ENCODE results near the gene TBX6. TPM values are rescaled to one million over a fixed set of nuclear protein-coding genes. Genes with fewer than 3 reads are reported as not detected.

TBX6 gene
- total RNA-seq, 1 donor from 2014 or later, result 2.7 TPM

DNA sequence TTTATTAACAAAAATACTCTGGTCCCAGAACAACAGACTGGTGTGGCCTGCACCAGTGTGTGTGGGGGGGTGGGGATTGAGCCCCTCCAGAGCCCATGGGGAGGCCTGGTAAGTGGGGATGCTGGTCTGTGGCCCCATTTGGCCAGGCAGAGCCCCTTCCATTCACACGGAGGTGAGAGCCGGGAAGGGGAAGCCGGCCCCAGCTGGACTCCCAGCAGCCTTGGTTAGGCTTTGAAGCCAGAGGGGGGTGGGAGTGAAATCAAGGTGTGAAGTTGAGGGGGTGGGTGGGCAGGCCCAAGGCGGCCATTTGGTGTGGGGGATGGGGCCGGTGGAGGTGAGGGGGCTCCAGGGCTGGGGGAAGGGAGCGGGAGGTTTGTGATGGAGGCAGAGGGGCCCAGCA lies 5.9 kb downstream of the TBX6 start:
- Mint-ChIP-seq H3K9me3 (no peaks in the 10 kb centered on the region), H3K36me3 (peaks cover 21% of the 10 kb centered on the region), H3K4me1 (peaks cover 8% of the 10 kb centered on the region), H3K4me3 (no peak overlapping the region), H3K27ac (no peak overlapping the region), H3K27me3 (ENCODE audit: low read depth) (no peaks in the 10 kb centered on the region)
- DNase-seq (ENCODE audit: low spot score in 2 of 2, unreplicated experiment in 2 of 2), result no peak
- TF ChIP-seq, protein P1, sequence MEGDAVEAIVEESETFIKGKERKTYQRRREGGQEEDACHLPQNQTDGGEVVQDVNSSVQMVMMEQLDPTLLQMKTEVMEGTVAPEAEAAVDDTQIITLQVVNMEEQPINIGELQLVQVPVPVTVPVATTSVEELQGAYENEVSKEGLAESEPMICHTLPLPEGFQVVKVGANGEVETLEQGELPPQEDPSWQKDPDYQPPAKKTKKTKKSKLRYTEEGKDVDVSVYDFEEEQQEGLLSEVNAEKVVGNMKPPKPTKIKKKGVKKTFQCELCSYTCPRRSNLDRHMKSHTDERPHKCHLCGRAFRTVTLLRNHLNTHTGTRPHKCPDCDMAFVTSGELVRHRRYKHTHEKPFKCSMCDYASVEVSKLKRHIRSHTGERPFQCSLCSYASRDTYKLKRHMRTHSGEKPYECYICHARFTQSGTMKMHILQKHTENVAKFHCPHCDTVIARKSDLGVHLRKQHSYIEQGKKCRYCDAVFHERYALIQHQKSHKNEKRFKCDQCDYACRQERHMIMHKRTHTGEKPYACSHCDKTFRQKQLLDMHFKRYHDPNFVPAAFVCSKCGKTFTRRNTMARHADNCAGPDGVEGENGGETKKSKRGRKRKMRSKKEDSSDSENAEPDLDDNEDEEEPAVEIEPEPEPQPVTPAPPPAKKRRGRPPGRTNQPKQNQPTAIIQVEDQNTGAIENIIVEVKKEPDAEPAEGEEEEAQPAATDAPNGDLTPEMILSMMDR (IDR thresholded peaks at IDR 0.05; ENCODE audit: unreplicated experiment), result no peak

DNA sequence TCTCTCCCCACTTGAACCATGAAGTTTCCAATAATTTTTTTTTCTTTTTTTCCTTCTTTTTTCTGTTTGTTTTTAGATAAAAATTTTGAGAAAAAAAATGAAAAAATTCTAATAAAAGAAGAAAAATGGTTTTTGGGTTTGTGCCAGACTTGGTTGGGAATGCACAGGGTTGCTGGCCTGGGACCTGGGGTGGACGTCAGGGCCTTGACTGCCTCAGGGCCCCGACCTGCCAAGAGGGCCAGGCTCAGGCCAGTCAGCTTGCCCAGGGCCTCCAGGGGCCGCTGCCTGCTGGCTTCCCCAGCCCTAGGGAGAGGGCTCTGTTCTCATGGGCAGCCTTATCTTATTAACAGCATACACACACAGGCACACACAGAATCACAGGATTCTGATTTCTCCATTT lies 6.5 kb downstream of the TBX6 start:
- no peak overlapping the region for H3K4me3 Mint-ChIP-seq
- H3K27ac Mint-ChIP-seq, result no peak overlapping the region
- H3K27me3 Mint-ChIP-seq (ENCODE audit: low read depth), result no peaks in the 10 kb centered on the region
- peaks cover 4% of the 10 kb centered on the region for H3K4me1 Mint-ChIP-seq
- DNase-seq (ENCODE audit: low spot score in 2 of 2, unreplicated experiment in 2 of 2), result no peak
- H3K9me3 Mint-ChIP-seq, result no peaks in the 10 kb centered on the region
- H3K36me3 Mint-ChIP-seq, result peaks cover 23% of the 10 kb centered on the region
- TF ChIP-seq, protein P1 (IDR thresholded peaks at IDR 0.05; ENCODE audit: unreplicated experiment), result no peak

DNA sequence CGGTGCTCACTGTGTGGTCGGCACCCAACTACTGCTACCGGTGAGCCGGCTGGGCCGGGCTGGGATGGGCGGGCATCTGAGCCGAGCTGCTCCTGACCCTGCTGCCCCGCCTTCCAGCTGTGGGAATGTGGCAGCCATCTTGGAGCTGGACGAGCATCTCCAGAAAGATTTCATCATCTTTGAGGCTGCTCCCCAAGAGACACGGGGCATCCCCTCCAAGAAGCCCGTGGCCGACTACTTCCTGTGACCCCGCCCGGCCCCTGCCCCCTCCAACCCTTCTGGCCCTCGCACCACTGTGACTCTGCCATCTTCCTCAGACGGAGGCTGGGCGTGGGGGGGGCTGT lies 6.9 kb downstream of the TBX6 start:
- Mint-ChIP-seq H3K4me3 (no peak overlapping the region), H3K4me1 (no peaks in the 10 kb centered on the region), H3K27ac (no peak overlapping the region), H3K27me3 (ENCODE audit: low read depth) (no peaks in the 10 kb centered on the region), H3K36me3 (peaks cover 24% of the 10 kb centered on the region), H3K9me3 (no peaks in the 10 kb centered on the region)
- TF ChIP-seq, protein P1 (IDR thresholded peaks at IDR 0.05; ENCODE audit: unreplicated experiment), result no peak
- DNase-seq (ENCODE audit: low spot score in 2 of 2, unreplicated experiment in 2 of 2), result no peak

DNA sequence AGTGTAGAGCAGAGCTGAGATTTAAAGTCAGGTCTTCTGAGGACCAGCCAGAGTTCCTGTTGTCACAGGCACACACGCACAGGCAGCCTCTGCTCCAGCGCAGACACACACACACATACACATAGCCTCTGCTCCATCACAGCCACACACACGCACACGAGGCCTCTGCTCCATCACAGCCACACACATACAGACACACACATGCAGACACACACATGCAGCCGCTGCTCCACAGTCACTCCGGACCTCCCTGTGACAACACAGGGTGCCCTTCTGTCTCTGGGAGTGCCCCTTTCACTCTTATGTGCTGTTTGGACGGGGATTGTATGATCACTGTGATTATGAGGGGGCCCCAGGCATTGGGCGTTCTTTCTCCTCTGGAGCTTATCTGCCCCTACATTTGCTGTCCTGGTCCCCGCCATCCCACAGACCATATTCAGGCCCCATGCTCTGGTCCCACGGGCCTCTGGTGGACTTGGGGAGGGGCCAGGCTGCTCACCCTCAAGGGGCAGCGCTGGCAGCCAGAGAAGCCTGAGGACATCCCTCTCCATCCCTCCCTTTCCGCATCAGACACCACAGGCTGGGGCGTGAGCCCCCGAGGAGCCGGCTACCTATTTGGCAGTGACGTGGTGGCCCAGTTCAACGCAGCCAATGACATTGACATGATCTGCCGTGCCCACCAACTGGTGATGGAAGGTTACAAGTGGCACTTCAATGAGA lies 7.5 kb downstream of the TBX6 start:
- H3K9me3 Mint-ChIP-seq, result no peaks in the 10 kb centered on the region
- no peak overlapping the region for H3K27ac Mint-ChIP-seq
- H3K36me3 Mint-ChIP-seq, result peaks cover 30% of the 10 kb centered on the region
- DNase-seq (ENCODE audit: low spot score in 2 of 2, unreplicated experiment in 2 of 2), result no peak
- TF ChIP-seq, protein P1 (IDR thresholded peaks at IDR 0.05; ENCODE audit: unreplicated experiment), result no peak
- H3K27me3 Mint-ChIP-seq (ENCODE audit: low read depth), result no peaks in the 10 kb centered on the region
- no peaks in the 10 kb centered on the region for H3K4me1 Mint-ChIP-seq
- no peak overlapping the region for H3K4me3 Mint-ChIP-seq

DNA sequence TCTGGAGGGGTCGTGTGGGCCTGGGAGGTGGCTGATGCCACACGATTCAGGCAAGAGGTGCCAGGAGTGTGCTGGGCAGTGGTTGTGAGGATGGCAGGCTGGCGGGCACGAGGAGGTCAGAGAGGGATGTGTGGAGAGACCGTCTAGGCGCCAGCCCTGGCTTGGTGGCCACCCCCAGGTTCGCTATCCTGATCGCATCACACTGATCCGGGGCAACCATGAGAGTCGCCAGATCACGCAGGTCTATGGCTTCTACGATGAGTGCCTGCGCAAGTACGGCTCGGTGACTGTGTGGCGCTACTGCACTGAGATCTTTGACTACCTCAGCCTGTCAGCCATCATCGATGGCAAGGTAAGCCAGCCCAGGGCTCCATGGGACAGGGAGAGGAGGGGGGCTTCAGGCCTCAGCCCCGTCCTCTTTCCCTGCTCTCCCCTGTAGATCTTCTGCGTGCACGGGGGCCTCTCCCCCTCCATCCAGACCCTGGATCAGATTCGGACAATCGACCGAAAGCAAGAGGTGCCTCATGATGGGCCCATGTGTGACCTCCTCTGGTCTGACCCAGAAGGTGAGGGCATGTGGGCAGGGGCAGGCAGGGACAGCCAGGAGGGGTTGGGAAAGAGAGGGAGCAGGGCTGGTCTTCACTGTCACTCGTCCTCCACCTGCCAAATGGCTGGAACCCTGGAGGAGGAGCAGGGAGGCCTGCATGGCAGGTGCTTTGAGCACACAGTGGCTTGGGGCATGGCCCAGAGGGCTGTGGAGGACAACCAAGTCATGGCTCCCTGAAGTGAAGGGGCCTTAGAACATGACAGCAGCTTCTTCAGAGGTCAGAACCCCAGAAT lies 8.3 kb downstream of the TBX6 start:
- Mint-ChIP-seq H3K4me3 (no peak overlapping the region), H3K4me1 (no peaks in the 10 kb centered on the region), H3K27me3 (ENCODE audit: low read depth) (no peaks in the 10 kb centered on the region), H3K9me3 (no peaks in the 10 kb centered on the region), H3K27ac (no peak overlapping the region), H3K36me3 (peaks cover 30% of the 10 kb centered on the region)
- TF ChIP-seq, protein P1 (IDR thresholded peaks at IDR 0.05; ENCODE audit: unreplicated experiment), result no peak
- DNase-seq (ENCODE audit: low spot score in 2 of 2, unreplicated experiment in 2 of 2), result no peak

Data from mesothelial cell of epicardium (in vitro differentiated cells).